Posterior cingulate gyrus (tissue), 11 donors: ENCODE results near the gene GREM1.

ENCODE experiments used
- DNase-seq, 10 donors: peaks; one replicate each; pipeline versions ENCODE4 v3.0.0 to v3.0.0-alpha.2; 2020 to 2021; ENCODE audit warnings: mixed read lengths in 3 of 10
- intact Hi-C: fragments of 100-400 bp; cut with DNase I; formaldehyde crosslinking; loops from one replicate; pipeline ENCODE4 v1.15.1; 2023

The GREM1 gene

DNA sequence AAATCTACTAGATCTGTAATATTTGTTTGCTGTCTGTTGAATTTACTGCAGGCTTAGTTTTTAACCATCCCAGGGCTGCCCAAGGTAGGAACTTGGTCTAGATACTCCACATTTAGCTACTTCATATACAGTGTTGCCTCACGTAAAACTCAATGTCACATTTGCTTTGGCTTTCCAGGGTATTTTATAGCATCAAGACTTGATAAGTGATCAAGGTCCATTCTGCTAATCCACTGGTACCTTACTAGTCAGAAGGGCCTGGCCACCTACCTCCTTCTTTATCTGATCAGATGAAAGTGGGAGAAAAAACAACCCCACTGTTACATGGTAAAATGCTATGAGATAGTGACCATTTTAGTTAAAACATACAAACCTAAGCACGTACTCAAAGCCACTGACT is 25.5 kb upstream of the GREM1 start:
- no peak for DNase-seq
- intact Hi-C loops: no loop called here

DNA sequence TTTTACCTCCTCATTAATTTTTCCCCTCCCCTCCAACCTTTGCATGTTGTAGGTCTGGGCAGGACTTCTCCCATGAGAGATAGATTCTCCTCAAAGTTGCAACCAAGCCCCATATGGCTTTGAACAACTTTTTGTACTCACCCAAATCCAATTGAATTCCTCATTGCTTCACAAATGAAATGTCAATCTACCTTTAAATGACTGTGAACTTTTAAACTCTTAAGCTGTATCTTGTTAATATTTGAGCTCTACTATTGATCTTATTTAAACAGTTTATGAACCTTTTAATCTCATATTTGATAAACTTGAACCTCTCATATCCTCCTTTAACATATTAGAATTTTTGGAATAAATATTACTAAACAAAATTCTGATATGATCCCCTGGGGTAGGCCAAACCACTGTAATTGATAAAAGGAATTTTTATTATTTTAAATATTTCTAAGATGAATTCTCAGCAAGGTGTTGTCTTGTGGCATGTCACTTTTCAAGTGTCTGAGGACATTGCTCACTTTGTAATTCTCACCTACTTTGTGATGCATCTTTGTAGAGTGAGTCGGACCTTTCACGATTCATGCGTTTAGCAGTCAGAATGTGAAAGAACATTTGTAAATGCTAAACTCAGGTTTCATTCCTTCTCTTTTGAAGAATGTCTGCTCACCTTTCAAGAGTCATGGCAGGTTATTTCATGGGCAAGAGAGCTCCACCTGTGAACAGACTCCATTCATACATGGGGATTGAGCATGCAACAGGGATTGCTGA is 23.4 kb upstream of the GREM1 start:
- no peak for DNase-seq
- intact Hi-C loops: no loop called here

DNA sequence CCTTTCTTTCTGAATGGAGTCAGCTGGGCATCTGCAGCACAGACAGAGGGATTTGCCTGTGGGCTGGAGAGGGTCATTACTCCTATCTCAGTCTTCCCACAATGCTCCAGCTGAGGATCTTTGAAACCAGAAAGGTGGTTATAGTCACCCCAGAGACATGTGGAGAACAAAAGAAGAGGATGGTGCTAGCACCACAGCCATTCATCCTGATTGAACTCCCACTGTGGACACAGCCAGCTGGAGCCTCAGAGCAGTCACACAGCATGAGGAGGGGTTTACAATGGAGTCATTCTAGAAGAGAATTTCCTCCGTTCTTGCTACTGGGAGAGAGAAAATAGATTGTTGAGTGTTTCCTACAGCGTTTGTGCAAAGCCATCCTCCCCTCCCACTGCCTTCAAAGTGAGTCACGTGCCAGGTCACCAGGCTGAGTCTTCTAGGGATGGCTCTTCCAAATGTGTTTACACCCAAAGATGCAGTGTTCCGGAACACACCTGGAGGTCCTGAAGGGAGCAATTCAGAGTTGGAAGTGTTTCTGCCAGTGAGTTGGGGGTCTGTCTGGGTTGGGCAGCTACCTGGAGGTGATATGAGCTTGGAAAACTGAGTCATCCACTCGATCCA is 18.9 kb upstream of the GREM1 start:
- intact Hi-C loops: no loop called here
- no peak for DNase-seq

- DNase-seq: no peak
- intact Hi-C loops: no loop called here
Measured at GRCh38 chr15:32700501-32701150, 17.2 kb upstream of the GREM1 start.

DNA sequence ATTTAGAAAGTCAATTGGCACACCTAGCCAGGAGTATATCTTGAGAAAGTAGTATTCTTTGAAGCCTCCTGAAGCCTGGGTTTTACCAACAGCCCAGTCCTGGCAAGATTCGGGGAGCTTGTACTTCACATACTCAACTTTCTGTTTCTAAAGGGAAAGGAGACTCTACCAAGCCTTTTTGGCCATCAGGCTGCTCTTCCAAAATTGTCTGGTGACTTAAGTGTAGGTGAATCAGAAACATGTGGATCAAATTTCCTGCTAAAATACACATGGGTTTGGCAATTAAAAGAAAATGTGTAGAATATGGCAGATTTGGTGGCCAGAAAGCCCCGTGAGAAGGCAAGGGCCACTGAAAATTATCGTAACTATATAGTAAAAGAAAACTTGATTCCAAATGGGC is 15.9 kb upstream of the GREM1 start:
- DNase-seq: no peak
- intact Hi-C loops: no loop called here

GRCh38 chr15:32704395-32704981 is 13.3 kb upstream of the GREM1 start:
- no peak for DNase-seq
- intact Hi-C loops: no loop called here

DNA sequence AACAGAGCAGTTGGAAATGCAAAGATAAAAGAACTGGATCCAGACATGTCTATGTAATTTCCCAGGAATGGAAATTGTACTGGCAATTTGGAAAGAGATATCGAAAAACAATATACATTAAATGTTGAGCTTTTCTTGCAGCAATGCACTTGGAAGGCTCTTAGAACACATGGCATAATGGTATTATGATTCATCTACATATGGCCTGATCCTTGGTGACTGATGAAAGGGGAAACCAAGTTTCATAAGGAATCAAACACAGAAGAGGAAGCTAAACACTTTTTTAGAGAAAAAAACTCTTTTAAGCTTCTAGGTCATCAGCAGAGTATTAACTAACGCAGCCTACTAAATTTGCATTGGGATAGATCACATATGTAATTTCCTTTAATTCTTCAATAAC is 12.4 kb upstream of the GREM1 start:
- intact Hi-C loops: no loop called here
- DNase-seq: no peak

DNA sequence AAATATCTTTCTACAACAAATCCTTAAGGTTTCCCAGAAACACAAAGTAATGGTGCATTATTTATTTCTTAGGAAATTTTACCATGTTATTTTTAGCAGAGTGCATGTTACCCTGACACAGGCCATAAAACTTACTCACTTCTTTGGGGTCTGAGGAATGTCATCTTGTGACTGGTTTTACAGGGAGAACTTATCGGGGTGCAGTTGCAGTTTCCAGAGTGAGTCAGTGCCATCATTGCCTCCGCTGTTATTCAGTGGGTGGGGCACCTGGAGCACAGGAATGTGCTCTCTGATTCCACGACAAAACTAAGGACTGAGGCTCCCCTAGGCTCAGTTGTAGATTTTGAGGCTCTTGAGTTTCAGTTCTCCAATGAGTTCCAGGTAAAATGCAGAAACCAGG is 11.1 kb upstream of the GREM1 start:
- DNase-seq: no peak
- intact Hi-C loops: no loop called here

GRCh38 chr15:32707436-32707835 is 10.4 kb upstream of the GREM1 start:
- intact Hi-C loops: no loop called here
- no peak for DNase-seq

DNA sequence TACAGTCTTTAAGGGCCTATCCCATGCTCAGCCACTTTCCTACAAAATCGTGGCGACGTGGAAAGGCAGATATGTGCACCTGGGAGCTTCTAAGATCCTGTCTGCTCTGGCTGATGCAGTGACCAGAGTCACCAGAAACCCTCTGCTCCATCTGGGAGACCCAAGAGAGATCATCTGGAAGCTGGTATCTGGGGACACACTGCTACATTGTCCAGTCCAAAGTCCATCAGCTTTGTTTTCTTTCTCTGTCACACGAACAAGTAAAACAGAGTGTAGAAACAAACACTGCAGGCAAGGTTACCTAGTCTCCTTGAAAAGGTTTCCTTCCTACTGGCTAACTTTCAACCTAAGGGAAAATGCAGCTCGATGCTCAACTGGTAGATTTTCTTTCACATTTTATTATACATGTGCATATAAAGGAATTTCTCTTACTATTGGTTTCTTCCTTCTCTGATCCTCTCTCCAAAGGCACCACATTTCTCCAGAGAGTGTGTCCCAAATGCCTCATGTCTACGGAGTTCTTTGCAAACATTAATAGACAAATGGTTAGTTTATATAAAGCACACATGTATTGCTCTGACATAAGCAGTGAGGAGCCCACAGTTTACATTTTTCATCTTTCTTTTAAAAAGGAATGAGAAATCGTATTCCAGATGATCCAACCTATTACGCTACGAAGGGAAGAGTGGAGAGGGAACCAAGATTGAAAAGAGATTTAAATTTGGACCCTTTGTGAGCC is 8.3 kb upstream of the GREM1 start:
- intact Hi-C loops: no loop called here

GRCh38 chr15:32715276-32715675 is 2.5 kb upstream of the GREM1 start:
- DNase-seq: no peak
- intact Hi-C loops: no loop called here

More for the DNA sequence above, 8.3 kb upstream of the GREM1 start:
- no peak for DNase-seq

DNA sequence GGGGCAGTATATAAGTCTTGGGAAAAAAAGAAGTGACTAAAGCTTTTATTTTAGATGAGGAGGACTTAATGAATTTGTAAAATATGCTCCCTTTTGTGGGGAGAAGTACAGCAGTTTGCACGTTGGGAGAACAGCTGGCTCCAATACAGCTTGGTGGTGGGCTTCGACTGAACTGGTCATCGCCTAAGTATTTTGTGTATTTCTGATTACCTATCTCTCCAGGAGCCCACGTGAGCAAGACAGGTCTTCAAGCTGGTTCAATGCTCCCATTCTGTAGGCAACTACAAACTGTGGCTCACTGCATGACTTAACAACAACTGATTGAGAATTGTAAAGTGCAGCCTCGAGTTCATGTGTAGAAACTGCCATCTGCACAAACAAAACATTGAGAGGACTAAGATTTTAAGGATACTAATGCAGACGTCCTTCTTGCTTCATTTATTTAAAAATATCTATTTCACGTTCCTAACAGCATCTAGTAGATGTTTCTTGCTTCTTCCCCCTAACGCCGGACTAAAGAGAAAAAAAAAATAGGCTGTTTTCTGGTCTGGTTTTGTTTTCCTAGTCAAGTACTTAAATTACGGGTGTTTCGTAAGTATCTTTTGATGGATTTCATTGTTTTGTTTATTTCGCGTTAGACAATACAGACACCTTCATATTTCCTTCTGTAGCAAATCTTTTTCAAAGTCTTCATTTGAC is 1.4 kb upstream of the GREM1 start:
- DNase-seq: no peak
- intact Hi-C loops: no loop called here

- DNase-seq: no peak
Measured at GRCh38 chr15:32716915-32717425, 834 bp upstream of the GREM1 start.

DNA sequence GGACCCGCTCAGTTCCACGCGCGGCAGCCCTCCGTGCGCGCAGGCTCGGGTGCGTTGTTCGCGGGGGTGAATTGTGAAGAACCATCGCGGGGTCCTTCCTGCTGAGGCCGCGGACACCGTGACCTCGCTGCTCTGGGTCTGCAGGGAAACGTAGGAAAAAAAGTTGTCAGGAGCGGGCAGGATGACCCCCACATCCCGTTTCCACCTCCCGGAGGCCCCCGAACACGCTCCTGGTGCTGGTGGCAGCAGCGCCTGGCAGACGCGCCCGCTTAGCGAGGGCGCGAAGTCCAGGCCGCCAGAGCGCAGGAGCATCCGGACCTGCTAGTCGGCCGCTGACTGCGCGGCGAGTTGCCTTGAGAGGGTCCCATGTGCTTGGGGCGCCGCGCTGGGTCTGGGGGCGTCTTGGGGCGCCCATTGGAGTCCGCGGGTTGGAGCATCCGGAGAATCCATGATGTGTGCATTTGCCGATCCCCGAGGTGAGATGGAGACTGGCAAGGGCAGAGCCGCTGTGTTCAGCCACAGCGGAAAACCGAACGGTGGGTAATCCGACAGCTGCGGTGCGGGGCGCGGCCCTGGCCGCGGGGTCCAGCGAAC is 520 bp downstream of the GREM1 start:
- DNase-seq: peak in 2 of 10 donors; percentile 26 to 84
- intact Hi-C loops: no loop called here

More at GRCh38 chr15:32716915-32717425, 834 bp upstream of the GREM1 start:
- intact Hi-C loops: no loop called here

DNA sequence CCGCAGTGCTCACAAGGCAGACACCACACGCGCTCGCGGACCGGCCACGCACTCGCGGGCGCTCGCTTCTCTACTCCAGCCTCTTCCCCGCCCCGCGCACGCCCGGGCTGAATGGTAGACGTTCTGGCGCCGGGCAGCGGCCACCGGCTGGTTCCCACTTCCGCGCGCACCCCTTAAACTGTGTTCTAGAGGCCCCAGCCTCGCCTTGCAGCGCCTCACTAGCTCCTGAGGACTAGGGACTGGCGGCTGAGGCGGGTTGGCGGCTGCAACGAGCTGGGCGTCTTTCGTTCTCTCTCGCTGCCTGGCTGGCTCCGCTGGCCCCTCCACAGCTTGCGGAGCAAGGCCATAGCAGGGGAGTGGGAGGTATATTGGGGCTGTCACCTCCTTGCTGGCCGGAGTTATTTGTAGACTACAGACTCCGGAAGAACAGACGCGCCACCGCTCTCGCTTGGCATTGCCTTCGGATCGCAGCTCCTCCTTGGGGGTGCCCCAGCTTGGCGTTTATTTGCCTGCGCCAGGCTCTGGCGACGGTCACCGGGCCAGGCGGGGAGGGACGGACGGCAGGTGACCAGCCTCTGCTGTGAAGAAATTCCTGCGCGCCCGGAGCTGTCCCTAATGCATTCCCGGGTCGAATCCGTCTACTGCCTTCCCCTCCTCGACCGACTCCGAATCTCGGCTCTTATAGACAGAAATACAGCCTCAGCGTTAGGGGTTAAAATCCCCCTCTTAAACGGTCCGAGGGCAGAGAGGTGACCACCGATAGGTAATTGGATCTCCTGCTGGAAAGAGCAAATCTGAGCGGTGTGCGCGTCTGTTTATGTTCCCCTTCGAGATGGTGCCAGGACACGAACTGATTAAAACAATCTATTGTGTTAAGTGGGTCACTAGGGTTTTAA is 1.3 kb downstream of the GREM1 start:
- DNase-seq: peak in 5 of 10 donors; percentile 17 to 85 (median 70)
- intact Hi-C loops: no loop called here

- intact Hi-C loops: loop anchor here (5.0 kb wide), 1 partner anchor 121 kb away; no protein-coding TSS in a partner anchor
Measured at GRCh38 chr15:32721596-32721995, 3.8 kb downstream of the GREM1 start.

DNA sequence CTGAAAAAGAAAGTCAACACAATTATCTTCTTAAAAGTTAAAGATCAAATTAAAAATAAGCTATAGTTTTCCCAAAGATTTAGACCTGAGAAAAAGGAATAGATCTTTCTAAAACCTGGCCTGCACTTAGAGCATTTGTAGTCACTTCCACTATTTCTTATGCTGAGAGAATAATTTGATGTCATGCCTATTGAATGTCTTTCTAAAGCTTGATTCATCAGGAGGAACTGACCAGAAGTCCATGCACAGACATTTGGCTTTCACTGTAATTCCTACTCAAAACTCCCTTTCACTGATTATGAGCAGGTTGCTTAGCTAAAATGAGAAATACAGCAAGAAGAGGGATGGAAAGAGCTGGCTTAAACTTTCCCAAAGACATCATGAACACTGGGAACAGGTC is 4.3 kb downstream of the GREM1 start:
- DNase-seq: no peak
- intact Hi-C loops: loop anchor here (5.0 kb wide), 1 partner anchor 120 kb away; no protein-coding TSS in a partner anchor

More at GRCh38 chr15:32721596-32721995, 3.8 kb downstream of the GREM1 start:
- DNase-seq: no peak
